GM18502 (cell line): Measurements from ENCODE around the gene CHRNA4.

ENCODE experiments used
- ATAC-seq: cut with Tn5 transposase; IDR thresholded peaks from one replicate; pipeline ENCODE4 v1.9.1; 2021; ENCODE audit warnings: mild to moderate bottlenecking; ENCODE audit not compliant: unreplicated experiment, poor library complexity

Gene CHRNA4

GRCh38 chr20:63325554-63326313 lies 35.4 kb downstream of the CHRNA4 start:
- ATAC-seq, result no peak

- ATAC-seq, result no peak
These were observed 36.1 kb downstream of the CHRNA4 start for GRCh38 chr20:63325021-63325471.

- ATAC-seq, result no peak
These were observed 37.7 kb downstream of the CHRNA4 start for GRCh38 chr20:63323357-63323981.

GRCh38 chr20:63322933-63323273 lies 38.2 kb downstream of the CHRNA4 start:
- ATAC-seq, result no peak

GRCh38 chr20:63322146-63322932 lies 38.8 kb downstream of the CHRNA4 start:
- no peak for ATAC-seq

GRCh38 chr20:63321148-63321831 lies 39.9 kb downstream of the CHRNA4 start:
- no peak for ATAC-seq

GRCh38 chr20:63320616-63321147 lies 40.5 kb downstream of the CHRNA4 start:
- no peak for ATAC-seq

- no peak for ATAC-seq
These were observed 41.1 kb downstream of the CHRNA4 start for GRCh38 chr20:63320041-63320511.

- no peak for ATAC-seq
These were observed 41.7 kb downstream of the CHRNA4 start for GRCh38 chr20:63319164-63320040.

- ATAC-seq, result no peak
These were observed 42.6 kb downstream of the CHRNA4 start for GRCh38 chr20:63318391-63319163.

- ATAC-seq, result no peak
These were observed 43.4 kb downstream of the CHRNA4 start for GRCh38 chr20:63317601-63318291.

GRCh38 chr20:63317061-63317460 lies 44.1 kb downstream of the CHRNA4 start:
- no peak for ATAC-seq

- no peak for ATAC-seq
These were observed 44.6 kb downstream of the CHRNA4 start for GRCh38 chr20:63316502-63316921.

- ATAC-seq, result no peak
These were observed 45.2 kb downstream of the CHRNA4 start for GRCh38 chr20:63315731-63316491.

- ATAC-seq, result no peak
These were observed 45.9 kb downstream of the CHRNA4 start for GRCh38 chr20:63315240-63315689.

- ATAC-seq, result no peak
These were observed 46.4 kb downstream of the CHRNA4 start for GRCh38 chr20:63314566-63315239.
